ENCODE data around the gene CST9. TPM values are rescaled to one million over a fixed set of nuclear protein-coding genes. Genes with fewer than 3 reads are reported as not detected.
"Not testable (repeated sequence)": the region's sequence is repeated elsewhere in the genome, so short reads cannot be mapped to it uniquely, and the experiment has no call there.

CST9 gene
- total RNA-seq, 1 experiment from 2014 or later: not detected

DNA sequence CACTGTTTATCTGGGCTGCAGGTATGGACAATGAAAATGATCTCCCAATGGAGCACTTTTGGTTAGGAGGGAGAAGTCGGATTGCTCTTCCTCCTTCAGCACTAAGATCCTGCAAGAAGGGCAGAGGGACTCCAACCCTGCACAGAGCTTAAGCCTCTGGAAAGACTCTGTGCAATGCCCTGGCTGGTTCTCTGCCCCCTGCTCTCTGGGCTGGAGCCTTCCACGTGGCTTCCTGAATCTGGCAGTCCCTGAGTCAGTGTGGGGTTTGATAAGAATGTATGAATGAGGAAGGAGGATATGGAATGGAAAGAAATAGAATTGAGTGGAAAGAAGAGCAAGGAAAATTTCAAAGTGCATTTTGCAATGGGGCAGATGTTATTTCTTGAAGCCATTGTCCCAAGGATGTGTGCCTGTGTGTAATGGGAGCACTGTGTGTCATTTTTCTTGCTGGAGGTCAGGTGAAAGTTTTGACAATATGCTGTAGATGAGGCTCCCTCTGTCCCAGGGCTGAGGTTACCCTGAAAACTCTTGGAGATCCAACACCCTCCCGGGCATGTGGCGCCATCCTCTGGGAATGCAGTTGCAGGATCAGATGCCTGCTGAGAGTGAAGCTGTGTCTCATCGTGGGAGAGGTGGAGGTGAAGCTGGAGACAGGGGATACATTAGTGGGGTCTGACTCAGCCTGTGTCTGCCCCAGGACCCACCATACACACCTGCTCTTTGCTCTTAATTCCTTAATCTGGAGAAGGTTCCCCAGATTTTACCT lies 21.1 kb downstream of the CST9 start:
- H3K9ac ChIP-seq (ENCODE audit: low read length): no peak overlapping the region
- no peak overlapping the region for H2AFZ ChIP-seq (ENCODE audit: low read length)
- no peaks in the 10 kb centered on the region for H3F3A ChIP-seq (ENCODE audit: low read length, unreplicated experiment)
- H4K20me1 ChIP-seq (ENCODE audit: low read length): no peaks in the 10 kb centered on the region
- no TSS peak for BruUV-seq (replicated peaks)
- no peaks in the 10 kb centered on the region for H3K79me2 ChIP-seq (ENCODE audit: low read length)
- H3K4me3 ChIP-seq (ENCODE audit: low read length): no peak overlapping the region
- no peaks in the 10 kb centered on the region for H3K9me3 ChIP-seq (ENCODE audit: low read length)
- no peak for DNase-seq
- H3K36me3 ChIP-seq (ENCODE audit: low read depth, low read length): no peaks in the 10 kb centered on the region
- intact Hi-C loops (cut with micrococcal nuclease): no loop called here
- no peaks in the 10 kb centered on the region for H3K9me2 ChIP-seq (replicated peaks; ENCODE audit: low read length)
- H3K4me2 ChIP-seq (ENCODE audit: low read length): no peak overlapping the region
- CTCF ChIA-PET: interaction anchor here (0.6 kb wide), 1 partner anchor 192 kb away, joined by 3 read pairs; no protein-coding TSS in a partner anchor
- H3K4me1 ChIP-seq (ENCODE audit: insufficient read depth, low read length): no peaks in the 10 kb centered on the region
- peaks cover 19% of the 10 kb centered on the region; the same call in 1 of the 2 replicates for H3K27me3 ChIP-seq (ENCODE audit: low read length)
- ATAC-seq: no peak
- no peak overlapping the region for H3K27ac ChIP-seq (ENCODE audit: low read length)
- TF ChIP-seq EZH2 (IDR thresholded peaks at IDR 0.05; ENCODE audit: low read length, unreplicated experiment) (no peak), EZH2phosphoT487 (IDR thresholded peaks at IDR 0.05; ENCODE audit: borderline replicate concordance, low read length) (no peak)
- TF ChIP-seq, protein P1, sequence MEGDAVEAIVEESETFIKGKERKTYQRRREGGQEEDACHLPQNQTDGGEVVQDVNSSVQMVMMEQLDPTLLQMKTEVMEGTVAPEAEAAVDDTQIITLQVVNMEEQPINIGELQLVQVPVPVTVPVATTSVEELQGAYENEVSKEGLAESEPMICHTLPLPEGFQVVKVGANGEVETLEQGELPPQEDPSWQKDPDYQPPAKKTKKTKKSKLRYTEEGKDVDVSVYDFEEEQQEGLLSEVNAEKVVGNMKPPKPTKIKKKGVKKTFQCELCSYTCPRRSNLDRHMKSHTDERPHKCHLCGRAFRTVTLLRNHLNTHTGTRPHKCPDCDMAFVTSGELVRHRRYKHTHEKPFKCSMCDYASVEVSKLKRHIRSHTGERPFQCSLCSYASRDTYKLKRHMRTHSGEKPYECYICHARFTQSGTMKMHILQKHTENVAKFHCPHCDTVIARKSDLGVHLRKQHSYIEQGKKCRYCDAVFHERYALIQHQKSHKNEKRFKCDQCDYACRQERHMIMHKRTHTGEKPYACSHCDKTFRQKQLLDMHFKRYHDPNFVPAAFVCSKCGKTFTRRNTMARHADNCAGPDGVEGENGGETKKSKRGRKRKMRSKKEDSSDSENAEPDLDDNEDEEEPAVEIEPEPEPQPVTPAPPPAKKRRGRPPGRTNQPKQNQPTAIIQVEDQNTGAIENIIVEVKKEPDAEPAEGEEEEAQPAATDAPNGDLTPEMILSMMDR (conservative IDR thresholded peaks at IDR 0.05; ENCODE audit: low read depth, low read length): no peak
- POLR2A ChIA-PET (ENCODE audit: unreplicated experiment): no interaction called here

GRCh38 chr20:23583526-23583925 lies 22.2 kb downstream of the CST9 start:
- no peaks in the 10 kb centered on the region for H4K20me1 ChIP-seq (ENCODE audit: low read length)
- no peak overlapping the region for H3K4me3 ChIP-seq (ENCODE audit: low read length)
- peaks cover 25% of the 10 kb centered on the region; the same call in 1 of the 2 replicates for H3K27me3 ChIP-seq (ENCODE audit: low read length)
- H3K36me3 ChIP-seq (ENCODE audit: low read depth, low read length): no peaks in the 10 kb centered on the region
- no peak overlapping the region for H3K9ac ChIP-seq (ENCODE audit: low read length)
- no peaks in the 10 kb centered on the region for H3F3A ChIP-seq (ENCODE audit: low read length, unreplicated experiment)
- no peaks in the 10 kb centered on the region for H3K9me3 ChIP-seq (ENCODE audit: low read length)
- no TSS peak for BruUV-seq (replicated peaks)
- H3K4me2 ChIP-seq (ENCODE audit: low read length): no peak overlapping the region
- H3K79me2 ChIP-seq (ENCODE audit: low read length): no peaks in the 10 kb centered on the region
- intact Hi-C loops (cut with micrococcal nuclease): no loop called here
- ATAC-seq (no peak), DNase-seq (no peak)
- H3K4me1 ChIP-seq (ENCODE audit: insufficient read depth, low read length): no peaks in the 10 kb centered on the region
- POLR2A ChIA-PET (ENCODE audit: unreplicated experiment): no interaction called here
- H3K27ac ChIP-seq (ENCODE audit: low read length): no peak overlapping the region
- CTCF ChIA-PET: no interaction called here
- no peak overlapping the region for H2AFZ ChIP-seq (ENCODE audit: low read length)
- TF ChIP-seq, protein P1 (conservative IDR thresholded peaks at IDR 0.05; ENCODE audit: low read depth, low read length): no peak
- no peak for TF ChIP-seq EZH2 (IDR thresholded peaks at IDR 0.05; ENCODE audit: low read length, unreplicated experiment)
- no peak for TF ChIP-seq EZH2phosphoT487 (IDR thresholded peaks at IDR 0.05; ENCODE audit: borderline replicate concordance, low read length)
- no peaks in the 10 kb centered on the region for H3K9me2 ChIP-seq (replicated peaks; ENCODE audit: low read length)

GRCh38 chr20:23582293-23582692 lies 23.4 kb downstream of the CST9 start:
- H3F3A ChIP-seq (ENCODE audit: low read length, unreplicated experiment): no peaks in the 10 kb centered on the region
- H3K27ac ChIP-seq (ENCODE audit: low read length): no peak overlapping the region
- no TSS peak for BruUV-seq (replicated peaks)
- intact Hi-C loops (cut with micrococcal nuclease): no loop called here
- no peaks in the 10 kb centered on the region for H3K4me1 ChIP-seq (ENCODE audit: insufficient read depth, low read length)
- H3K36me3 ChIP-seq (ENCODE audit: low read depth, low read length): no peaks in the 10 kb centered on the region
- no peaks in the 10 kb centered on the region for H4K20me1 ChIP-seq (ENCODE audit: low read length)
- ATAC-seq (no peak), DNase-seq (no peak)
- no peak overlapping the region for H2AFZ ChIP-seq (ENCODE audit: low read length)
- no peaks in the 10 kb centered on the region for H3K79me2 ChIP-seq (ENCODE audit: low read length)
- no peak overlapping the region for H3K4me3 ChIP-seq (ENCODE audit: low read length)
- no peaks in the 10 kb centered on the region for H3K9me2 ChIP-seq (replicated peaks; ENCODE audit: low read length)
- H3K9me3 ChIP-seq (ENCODE audit: low read length): no peaks in the 10 kb centered on the region
- ChIA-PET CTCF (no interaction called here), POLR2A (ENCODE audit: unreplicated experiment) (no interaction called here)
- no peak overlapping the region for H3K9ac ChIP-seq (ENCODE audit: low read length)
- H3K4me2 ChIP-seq (ENCODE audit: low read length): no peak overlapping the region
- H3K27me3 ChIP-seq (ENCODE audit: low read length): peaks cover 34% of the 10 kb centered on the region; the same call in 1 of the 2 replicates
- TF ChIP-seq EZH2phosphoT487 (IDR thresholded peaks at IDR 0.05; ENCODE audit: borderline replicate concordance, low read length): no peak
- TF ChIP-seq, protein P1 (conservative IDR thresholded peaks at IDR 0.05; ENCODE audit: low read depth, low read length): no peak
- TF ChIP-seq EZH2 (IDR thresholded peaks at IDR 0.05; ENCODE audit: low read length, unreplicated experiment): no peak

- H3K4me3 ChIP-seq (ENCODE audit: low read length); H3K9me3 ChIP-seq (ENCODE audit: low read length); POLR2A ChIA-PET (ENCODE audit: unreplicated experiment); H3K27ac ChIP-seq (ENCODE audit: low read length); intact Hi-C loops (cut with micrococcal nuclease); DNase-seq; CTCF ChIA-PET; H4K20me1 ChIP-seq (ENCODE audit: low read length); H2AFZ ChIP-seq (ENCODE audit: low read length); H3K4me2 ChIP-seq (ENCODE audit: low read length); H3F3A ChIP-seq (ENCODE audit: low read length, unreplicated experiment); H3K36me3 ChIP-seq (ENCODE audit: low read depth, low read length); H3K4me1 ChIP-seq (ENCODE audit: insufficient read depth, low read length); ATAC-seq; H3K9me2 ChIP-seq (replicated peaks; ENCODE audit: low read length); BruUV-seq (replicated peaks); H3K9ac ChIP-seq (ENCODE audit: low read length); H3K79me2 ChIP-seq (ENCODE audit: low read length): not testable (repeated sequence)
- H3K27me3 ChIP-seq (ENCODE audit: low read length): peaks cover 36% of the 10 kb centered on the region; the same call in 1 of the 2 replicates
Measured at GRCh38 chr20:23581833-23582232, 23.9 kb downstream of the CST9 start.

All from PC-3 (cell line).